Stimulated activated CD8-positive, alpha-beta memory T cell treated with anti-CD3 and anti-CD28 coated beads, Interleukin-15, amount 100 ng/mL, for 4 hours (primary cell): Measurements from ENCODE around the gene RACK1.
A peak's percentile ranks its signal among the peaks of the same experiment; 100 is the strongest.
"Not testable (repeated sequence)": the region's sequence is repeated elsewhere in the genome, so short reads cannot be mapped to it uniquely, and the experiment has no call there.

ENCODE experiments used
- DNase-seq, 2 donors: peaks; one replicate each; pipeline ENCODE4 v3.0.0-alpha.2; 2020; ENCODE audit warnings: low read depth in 2 of 2

RACK1 gene

DNA sequence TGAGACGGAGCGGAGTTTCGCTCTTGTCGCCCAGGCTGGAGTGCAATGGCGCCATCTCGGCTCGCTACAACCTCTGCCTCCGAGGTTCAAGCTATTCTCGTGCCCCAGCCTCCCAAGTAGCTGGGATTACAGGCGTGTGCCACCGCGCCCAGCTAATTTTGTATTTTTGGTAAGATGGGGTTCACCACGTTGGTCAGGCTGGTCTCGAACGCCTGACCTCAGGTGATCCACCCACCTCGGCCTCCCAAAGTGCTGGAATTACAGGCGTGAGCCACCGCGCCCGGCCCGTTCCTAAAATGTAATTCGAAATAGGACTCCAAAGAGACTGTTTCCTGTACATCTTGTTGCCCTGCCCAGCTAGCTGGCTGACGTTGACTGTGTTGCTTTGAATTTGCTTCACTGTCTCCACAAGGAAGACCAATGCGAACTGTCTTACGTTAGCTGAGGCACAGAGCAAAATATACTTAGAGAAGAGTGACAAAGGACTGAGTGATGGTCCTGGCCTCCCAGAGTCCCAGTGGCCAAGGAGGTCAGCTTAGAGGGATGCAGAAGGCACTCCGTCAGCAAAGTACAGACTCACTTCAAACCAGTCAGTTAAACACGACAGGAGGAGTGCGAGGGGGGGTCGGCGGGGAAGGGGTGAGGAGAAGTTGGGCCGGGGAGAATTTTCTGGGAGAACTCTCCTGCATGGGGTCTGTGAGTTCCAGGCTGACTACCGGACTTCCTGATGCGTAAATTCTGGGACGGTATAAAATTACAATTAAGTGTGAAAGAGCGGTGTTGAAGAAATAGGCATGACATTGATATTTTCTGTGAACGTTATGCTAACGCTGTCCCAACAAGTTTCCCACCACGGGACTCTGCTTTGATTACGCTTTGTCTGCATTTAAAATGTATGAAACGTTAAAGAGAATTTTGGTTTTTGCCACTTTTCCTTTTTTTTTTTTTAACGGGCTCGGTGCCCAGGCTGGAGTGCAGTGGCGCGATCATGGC is 27.4 kb downstream of the RACK1 start:
- DNase-seq: no peak

DNA sequence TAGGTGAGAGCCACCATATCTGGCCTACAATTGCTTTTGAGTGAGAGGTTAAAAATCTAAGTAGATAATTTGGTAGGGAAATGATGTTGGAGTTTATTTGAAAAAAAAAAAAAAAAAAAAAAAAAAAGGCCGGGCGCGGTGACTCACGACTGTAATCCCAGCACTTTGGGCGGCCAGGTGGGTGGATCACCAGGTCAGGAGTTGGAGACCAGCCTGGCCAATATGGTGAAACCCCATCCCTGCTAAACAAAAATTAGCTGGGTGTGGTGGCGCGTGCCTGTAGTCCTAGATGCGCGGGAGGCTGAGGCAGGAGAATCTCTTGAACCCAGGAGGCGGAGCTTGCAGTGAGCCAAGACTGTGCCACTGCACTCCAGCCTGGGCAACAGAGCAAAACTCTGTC is 29.5 kb downstream of the RACK1 start:
- not testable (repeated sequence) for DNase-seq

DNA sequence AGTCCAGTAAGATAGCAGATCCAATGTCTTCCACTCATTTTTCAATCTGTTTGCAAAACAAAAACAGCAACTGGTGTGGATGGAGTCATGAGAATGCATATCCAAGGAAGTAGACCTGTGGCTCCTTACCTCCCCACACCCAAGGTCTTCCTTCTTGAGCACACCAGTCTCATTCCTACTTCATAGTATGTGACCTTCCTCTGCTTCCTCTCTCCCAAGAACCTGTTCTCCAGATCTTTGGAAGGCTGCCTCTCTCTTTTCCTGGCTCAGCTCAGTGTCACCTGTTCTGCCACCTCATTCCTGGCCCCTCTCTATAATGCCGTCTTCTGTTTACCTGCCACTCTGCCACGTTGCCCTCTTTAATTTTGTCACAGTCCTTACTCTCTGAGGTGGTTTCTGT is 30.8 kb downstream of the RACK1 start:
- DNase-seq: no peak

DNA sequence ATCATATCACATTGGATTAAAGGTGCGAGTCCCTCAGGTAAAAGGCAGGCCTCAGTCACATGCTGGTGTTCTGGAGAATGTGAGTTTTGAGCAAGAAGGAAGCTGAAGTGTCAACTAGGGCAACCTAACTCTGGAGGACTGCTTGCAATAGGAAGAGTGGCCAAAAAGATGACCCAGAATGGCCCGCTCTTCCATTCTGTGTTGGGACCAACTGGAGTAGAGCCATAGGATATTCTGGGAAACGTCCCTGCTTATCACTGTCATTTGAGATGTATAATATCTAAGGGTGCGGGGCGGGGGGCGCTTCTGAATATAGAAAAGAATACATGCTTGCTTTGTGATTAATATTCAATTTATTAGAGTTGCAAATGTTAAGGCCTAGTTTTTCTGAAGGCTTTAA is 31.6 kb downstream of the RACK1 start:
- DNase-seq: no peak

DNA sequence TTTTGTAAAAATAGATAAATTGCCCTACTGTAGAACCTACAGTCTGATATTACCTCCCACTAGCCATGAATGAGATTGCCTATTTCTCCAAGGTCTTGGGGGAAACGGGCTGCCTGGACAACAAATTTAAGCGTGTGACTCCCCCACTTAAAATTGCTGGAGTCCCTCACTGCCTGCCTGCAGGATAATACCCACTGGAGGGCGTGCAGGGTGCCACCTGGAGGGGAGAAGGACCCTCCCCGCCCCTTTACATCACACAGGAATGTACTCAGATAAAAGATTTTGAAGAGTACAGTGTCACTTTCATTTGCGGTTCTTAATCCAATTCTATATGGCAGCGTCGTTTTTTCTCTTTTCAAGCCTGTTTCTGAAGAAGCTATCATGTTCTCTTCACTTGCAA is 32.5 kb downstream of the RACK1 start:
- no peak for DNase-seq

DNA sequence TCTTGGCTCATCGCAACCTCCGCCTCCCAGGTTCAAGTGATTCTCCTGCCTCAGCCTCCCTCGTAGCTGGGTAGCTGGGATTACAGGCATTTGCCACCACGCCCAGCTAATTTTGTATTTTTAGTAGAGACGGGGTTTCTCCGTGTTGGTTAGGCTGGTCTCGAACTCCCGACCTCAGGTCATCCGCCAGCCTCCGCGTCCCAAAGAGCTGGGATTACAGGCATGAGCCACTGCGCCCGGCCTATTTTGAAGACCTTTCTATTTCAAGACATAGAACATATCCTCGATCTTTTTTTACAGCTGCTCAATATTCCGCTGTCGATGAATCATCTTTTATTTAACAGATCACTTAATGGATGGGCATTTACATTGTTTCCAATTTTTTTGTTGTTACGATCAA is 33.0 kb downstream of the RACK1 start:
- not testable (repeated sequence) for DNase-seq

DNA sequence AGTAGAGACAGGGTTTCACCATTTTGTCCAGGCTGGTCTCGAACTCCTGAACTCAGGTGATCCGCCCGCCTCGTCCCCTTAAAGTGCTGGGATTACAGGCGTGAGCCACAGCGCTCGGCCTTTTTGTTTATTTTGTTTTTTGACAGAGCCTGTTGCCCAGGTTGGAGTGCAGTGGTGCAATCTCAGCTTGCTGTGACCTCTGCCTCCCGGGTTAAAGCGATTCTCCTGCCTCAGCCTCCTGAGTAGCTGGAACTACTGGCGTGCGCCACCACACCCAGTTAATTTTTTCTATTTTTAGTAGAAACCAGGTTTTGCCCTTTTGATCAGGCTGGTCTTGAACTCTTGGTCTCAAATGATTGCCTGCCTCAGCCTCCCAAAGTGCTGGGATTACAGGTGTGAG is 33.6 kb downstream of the RACK1 start:
- DNase-seq: not testable (repeated sequence)

DNA sequence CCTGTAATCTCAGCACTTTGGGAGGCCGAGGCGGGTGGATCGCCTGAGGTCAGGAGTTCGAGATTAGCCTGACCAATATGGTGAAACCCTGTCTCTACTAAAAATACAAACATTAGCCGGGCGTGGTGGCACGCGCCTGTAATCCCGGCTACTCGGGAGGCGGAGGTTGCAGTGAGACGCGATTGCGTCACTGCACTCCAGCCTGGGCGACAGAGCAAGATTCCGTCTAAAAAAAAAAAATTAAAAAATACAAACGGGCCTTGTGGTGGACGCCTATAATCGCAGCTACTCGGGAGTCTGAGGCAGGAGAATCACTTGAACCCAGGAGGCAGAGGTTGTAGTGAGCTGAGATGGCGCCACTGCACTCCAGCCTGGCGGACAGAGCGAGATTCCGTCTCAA is 34.7 kb downstream of the RACK1 start:
- not testable (repeated sequence) for DNase-seq

DNA sequence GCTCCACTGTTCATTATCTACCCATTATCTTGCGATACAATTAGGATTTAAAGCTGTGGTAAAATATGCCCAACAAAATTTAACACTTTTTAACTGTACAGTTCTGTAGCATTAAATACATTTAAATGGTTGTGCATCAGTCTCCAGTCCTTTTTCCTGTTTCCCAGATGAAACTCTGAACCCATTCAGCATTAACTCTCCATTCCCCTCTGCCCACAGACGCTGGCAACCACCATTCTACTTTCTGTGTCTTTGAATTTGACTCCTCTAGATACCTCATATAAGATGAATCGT is 35.8 kb downstream of the RACK1 start:
- no peak for DNase-seq

DNA sequence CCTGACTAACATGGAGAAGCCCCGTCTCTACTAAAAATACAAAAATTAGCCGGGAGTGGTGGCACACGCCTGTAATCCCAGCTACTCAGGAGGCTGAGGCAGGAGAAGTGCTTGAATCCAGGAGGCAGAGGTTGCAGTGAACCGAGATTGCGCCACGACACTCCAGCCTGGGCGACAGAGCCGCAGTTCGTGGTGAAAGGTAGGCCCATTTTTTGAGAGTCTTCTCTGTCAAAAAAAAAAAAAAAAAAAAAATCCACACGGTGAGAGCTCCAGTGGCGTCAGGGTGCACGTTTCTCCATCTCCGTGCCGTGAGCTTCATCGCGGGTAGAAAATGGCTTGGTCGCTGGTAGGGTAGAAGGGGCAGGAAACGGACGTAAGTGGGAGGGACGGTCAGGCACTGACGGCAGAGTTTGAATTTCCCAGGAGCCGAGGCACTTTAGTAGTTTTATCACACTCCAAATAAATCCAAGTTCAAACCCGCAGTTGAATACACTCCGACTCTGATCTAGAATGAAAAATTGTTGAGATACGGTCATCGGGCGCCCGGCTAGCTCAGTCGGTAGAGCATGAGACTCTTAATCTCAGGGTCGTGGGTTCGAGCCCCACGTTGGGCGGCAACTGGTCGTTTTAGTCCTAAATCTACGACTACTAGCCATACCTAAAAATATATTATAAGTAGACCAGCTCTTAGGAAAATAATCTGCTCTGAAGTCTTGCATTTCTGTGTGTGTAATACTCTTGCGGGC is 36.3 kb downstream of the RACK1 start:
- DNase-seq: peak; percentile 58 to 73

DNA sequence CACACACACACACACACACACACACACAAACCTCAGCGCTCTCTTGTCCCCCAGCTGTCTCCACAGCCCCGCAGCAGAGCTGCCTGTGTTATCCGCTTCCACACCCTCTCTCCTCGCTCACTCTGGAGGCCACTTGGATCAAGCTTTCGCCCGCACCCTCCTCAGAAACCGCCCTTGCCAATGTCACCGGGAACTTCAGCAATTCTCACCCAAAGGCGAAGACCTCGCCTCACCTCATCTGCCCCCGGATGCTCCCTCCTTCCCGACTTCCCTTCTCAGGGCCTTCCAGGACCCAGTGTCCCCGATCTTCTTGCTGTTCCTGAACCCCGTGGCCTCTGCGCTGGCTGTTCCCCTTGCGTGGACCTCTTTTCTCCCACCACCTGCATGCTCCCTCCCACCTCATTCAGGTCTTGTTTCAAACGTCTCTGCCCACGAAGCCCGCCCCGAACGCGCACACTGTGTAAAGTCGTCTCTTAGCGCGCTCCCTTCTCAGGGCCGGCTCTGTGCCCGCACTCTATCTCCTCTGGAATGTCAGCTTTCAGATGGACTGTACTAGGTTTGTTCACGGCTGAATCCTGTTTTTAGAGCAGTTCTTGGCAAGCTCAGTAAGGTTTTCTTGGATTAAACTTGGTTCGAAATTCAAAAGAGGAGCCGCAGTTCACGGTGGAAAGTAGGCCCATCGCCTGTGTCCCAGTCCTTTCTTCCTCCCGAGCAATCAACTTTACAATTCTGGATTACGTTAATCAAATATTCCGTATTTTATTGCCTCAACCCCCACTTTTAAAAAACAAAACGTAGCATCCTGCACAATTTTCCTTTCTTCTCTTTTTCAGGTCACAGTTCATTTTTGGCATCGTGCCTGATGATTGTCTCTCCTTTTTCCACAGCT is 37.7 kb downstream of the RACK1 start:
- DNase-seq: no peak

DNA sequence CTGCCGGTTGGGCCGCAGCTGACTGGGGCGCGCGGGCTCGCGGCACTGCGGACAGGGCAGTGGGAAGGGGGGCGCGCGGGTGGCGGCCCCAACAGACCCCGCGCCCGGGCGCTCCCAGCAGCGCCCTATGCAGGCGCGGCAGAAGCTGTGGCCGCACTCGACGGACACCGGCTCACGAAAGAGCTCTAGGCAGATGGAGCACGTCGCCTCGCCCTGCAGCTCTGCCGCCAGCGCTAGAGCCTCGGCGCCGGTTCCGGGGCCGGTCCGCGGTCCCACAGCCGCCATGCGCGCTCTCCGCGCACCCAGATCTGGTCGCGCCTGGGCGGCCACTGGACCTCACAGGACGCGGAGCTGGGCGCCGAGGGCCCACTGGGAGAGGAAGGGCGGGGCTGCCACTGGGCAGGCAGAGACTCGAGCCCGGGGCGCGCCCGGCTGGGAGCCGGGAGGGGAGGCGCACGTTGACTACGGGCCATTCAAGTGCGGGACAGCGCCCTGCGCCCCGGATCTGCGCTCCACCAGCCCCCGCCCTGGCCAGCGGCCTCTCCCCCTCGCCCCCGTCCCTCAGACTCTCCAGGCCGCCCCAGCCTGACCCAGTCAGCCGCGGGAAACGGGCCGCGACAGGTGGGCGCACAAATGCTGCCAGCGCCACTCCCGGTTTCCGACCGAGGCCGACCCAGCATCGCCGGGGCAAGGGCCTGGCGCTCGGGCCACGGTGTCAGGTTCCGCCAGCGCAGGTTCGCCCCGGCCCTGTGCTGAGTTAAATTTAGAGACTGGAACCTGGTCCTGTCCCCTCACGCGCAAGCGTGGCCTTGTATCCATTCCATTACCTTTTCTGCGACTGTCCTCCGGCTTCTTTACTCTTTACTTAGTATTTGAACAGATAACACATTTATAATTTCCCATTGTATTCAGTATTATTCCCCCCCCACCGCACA is 38.6 kb downstream of the RACK1 start, which contains the start of gene TRIM7:
TSS of gene TRIM7 (minus strand) at position 371 of the 935 bp plus-strand sequence. CDS start at position 285, 86 bp downstream.
- DNase-seq: no peak

DNA sequence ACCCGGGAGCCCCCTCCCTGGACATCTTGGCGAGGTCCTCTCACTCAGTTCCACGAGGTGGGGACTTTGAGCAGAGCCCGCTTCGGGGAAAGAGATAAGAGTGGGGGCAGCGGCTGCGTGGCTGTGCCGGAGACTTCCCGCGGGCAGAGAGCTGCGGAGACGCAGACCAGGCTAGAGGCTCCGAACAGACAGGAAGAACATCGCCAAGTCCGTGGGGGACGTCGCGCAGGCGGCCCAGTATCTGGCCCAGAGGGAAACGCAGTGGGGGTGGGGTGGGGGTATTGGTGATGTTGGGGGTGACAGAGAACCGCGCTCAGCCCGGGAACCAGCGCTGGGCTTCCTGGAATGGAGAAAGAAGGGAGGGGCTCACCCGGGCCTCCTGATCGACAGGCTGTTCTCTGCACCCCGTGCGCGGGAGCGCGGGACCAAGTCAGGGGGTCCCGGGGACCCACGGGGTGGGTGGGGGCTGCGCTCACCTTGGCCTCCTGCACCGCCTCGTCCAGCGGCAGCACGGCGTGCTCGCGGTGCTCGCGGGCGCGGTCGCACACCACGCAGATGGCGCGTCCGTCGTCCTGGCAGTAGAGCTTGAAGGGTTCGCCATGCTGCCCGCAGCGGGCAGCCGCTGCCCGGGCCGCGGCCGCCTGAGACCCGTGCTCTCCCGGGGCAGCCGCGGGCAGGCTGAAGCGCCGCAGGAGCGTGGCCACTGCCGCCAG is 39.4 kb downstream of the RACK1 start:
- DNase-seq: no peak

DNA sequence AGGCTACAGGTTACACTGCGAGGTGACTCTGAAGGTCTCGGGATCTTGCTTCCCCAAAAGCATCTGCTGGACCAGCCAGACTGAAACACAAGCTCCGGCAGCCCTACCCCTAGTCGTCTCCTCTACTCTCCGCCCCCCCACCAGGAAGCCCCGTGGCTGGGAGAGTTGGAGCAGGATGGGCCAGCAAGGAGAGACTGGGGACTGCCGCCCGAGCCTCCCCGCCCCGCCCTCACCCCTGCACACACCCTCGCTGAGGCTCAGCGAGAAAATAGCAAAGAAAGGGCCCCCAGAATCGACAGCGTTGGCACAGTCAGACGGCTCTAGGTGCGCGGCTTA is 40.0 kb downstream of the RACK1 start:
- no peak for DNase-seq

DNA sequence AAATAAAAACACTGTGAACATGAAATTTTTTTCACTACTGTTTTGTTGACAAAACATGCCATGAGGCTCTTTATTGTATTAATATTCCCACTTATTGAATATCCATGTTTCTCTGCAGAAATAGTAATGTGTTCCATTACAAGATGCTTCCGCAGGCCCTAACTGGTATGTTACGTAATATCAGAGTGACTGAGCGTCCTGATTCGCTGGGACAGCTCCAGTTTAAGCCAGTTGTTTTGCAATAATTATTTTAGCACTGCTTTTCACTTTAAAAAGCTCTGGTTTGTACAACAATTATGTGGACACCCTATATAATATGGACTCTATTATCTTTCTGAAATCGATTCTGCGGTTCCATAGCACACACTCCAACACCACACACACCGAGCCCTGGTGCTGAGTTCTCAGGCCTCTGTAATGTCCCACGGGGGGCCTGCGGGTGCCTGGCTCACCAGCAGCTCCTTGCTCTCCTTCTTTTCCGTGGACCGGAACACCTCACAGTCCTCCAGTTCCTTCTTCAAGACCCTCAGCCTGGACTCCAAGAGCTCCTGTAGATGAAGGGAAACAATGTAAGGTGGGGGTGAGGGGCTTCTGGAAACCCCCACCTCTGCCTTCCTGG is 40.5 kb downstream of the RACK1 start:
- no peak for DNase-seq

DNA sequence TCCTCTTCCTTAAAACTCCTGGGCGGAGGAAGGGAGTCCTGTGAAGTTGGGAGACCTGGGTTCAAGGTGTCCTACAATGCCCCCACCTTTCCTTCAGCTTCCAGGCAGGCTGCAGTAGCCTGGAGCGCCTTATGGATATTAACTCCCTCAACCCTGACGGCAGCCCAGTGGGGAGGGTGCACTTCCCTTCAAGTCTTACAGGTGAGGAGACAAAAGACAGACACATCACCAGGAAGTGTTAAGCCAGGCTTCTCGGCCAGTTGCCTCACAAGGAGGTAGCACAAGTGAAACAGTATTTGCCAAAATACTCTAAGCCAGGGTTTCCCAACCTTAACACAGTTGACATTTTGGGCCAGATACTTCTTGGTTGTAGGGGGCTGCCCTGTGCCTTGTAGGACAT is 42.9 kb downstream of the RACK1 start:
- DNase-seq: no peak

DNA sequence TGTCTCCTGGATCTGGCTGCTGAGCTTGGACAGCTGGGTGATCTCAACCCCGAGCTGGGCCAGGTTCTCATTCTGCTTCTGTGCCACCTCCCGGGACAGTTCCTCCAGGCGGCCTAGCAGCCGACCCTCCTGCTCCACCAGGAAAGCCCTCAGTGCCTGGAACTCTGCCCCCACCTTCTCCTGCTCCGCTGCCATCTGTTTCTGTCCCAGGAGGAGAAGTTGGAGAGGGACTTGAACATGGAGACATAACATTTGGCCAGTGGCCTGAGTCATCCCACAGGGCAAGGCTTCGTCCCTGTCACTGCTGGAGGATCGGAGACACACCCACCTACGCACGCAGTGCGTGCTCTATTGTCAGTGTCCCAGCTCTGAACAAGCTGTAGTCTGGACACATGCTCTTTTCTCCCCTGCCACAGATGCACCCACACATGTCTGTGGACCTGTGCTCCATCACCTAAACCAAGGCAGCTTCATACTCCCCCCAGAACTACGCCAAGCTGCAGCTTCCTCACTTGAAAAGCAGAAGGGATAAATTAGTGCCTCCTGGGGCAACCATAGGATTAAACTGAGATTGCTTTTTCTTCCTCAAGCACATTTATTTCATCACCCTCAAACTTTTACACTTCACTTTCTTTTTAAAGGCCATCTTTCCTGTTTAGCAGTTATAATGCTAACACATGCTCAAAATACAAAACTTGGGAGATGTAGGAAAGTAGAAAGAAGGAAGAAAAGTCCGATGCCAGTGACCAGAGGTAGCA is 43.6 kb downstream of the RACK1 start:
- DNase-seq: no peak

DNA sequence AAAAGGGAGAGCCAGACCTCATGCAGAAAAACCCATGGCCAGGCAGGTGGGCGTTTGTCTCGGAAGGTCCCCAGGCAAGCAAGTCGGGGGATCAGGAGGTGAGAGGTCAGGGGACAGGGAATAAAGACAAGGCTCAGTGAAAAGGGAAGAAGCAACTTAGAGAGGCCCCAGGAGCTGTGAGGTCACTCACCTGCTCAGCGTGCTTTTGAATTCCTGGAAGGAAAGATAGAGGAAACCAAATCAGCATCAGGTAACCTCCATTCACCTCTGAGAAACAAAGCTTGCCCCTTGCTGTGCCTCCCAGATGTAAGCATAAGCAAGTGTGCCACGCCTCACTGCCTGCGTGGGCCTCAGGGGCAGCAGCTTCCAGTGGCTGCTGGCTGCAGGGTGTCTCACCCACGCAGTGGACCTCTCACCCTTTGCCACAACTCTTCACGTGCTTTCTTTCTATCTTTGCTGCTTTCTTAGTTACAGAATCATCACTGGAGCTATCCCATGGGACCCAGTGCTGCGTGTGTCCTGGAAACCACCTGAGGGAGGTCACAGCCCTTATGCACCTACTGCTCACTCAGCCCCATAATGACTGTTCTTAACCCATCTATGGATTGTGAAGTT is 44.7 kb downstream of the RACK1 start:
- DNase-seq: no peak
